Osteoblast (primary cell): ENCODE data around the gene SCN3A. TPM values are rescaled to one million over a fixed set of nuclear protein-coding genes. Genes with fewer than 3 reads are reported as not detected.

Experiments used
- DNase-seq: peaks from one replicate; pipeline ENCODE4 v3.0.0; 2011; ENCODE audit warnings: low spot score, mixed read lengths; ENCODE audit not compliant: insufficient read length; ENCODE audit errors: missing footprints
- H2AFZ ChIP-seq: 2 replicates; pipeline ENCODE4 v1.6.0; 2011; ENCODE audit warnings: mild to moderate bottlenecking, low read length
- H3K27ac ChIP-seq: 2 replicates; pipeline ENCODE4 v1.5.1; 2011; ENCODE audit warnings: mild to moderate bottlenecking, low read depth, low read length, moderate library complexity
- H3K27me3 ChIP-seq: 2 replicates; pipeline ENCODE4 v1.6.0; 2012; ENCODE audit warnings: mild to moderate bottlenecking, control low read depth, inconsistent platforms, low read length, moderate library complexity; ENCODE audit not compliant: insufficient read depth
- H3K36me3 ChIP-seq: 2 replicates; pipeline ENCODE4 v1.5.1; 2011; ENCODE audit warnings: mild to moderate bottlenecking, low read length, control low read depth, moderate library complexity; ENCODE audit not compliant: insufficient read depth
- H3K4me1 ChIP-seq: 2 replicates; pipeline ENCODE4 v1.5.1; 2011; ENCODE audit warnings: mild to moderate bottlenecking, low read length, control low read depth, moderate library complexity; ENCODE audit not compliant: insufficient read depth
- H3K4me2 ChIP-seq: 2 replicates; pipeline ENCODE4 v1.6.0; 2011; ENCODE audit warnings: mild to moderate bottlenecking, low read length; ENCODE audit not compliant: insufficient read depth
- H3K4me3 ChIP-seq: fragments of 200-600 bp; sonication (generic); 3 replicates; pipeline ENCODE4 v1.5.1; 2012; ENCODE audit warnings: mild to moderate bottlenecking, low read length, inconsistent platforms; ENCODE audit not compliant: insufficient read depth
- H3K79me2 ChIP-seq: 2 replicates; pipeline ENCODE4 v1.6.0; 2012; ENCODE audit warnings: mild to moderate bottlenecking, low read length, control low read depth, inconsistent platforms; ENCODE audit not compliant: insufficient read depth
- H3K9me3 ChIP-seq: 2 replicates; pipeline ENCODE4 v1.5.1; 2011; ENCODE audit warnings: low read depth, low read length, control low read depth
- H4K20me1 ChIP-seq: 2 replicates; pipeline ENCODE4 v1.6.0; 2012; ENCODE audit warnings: mild to moderate bottlenecking, low read length, control low read depth; ENCODE audit not compliant: insufficient read depth
- CTCF ChIP-seq: IDR thresholded peaks from 2 replicates; pipeline ENCODE4 v1.5.1; 2011; ENCODE audit warnings: mild to moderate bottlenecking, low read depth, low read length, moderate library complexity; ENCODE audit errors: extremely low read depth
- total RNA-seq: library from RNA; depleted of rRNA; stranded (reverse); fragments of >200 nt; gene quantifications from 2 replicates; pipeline ENCODE4 v1.2.3, GENCODE V29; 2012

SCN3A gene
- total RNA-seq, 1 donor: 0.72 TPM

DNA sequence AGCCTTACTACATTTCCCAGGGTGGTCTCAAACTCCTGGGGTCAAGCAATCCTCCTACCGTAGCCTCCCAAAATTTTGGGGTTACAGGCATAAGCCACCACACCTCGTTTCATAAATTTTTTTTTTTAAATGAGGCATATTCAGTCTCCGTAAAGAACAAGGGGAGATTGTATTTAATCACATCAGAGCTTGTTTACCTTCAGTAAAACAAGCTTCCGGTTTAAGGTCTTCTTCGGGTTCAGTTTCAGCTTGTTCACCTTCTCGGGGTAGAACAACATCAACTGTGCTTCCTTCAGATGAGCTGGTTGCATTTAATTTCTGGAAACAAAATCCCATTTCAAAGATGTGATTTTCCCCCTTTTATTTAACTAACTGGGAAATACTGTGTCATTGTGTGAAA lies 88.6 kb downstream of the SCN3A start:
- no peaks in the 10 kb centered on the region for H3K4me1 ChIP-seq
- no peak overlapping the region for H3K4me3 ChIP-seq
- no peaks in the 10 kb centered on the region for H3K27me3 ChIP-seq
- H3K36me3 ChIP-seq: no peaks in the 10 kb centered on the region
- no peak for DNase-seq
- no peak overlapping the region for H3K4me2 ChIP-seq
- H3K79me2 ChIP-seq: no peaks in the 10 kb centered on the region
- H3K9me3 ChIP-seq: no peaks in the 10 kb centered on the region
- H3K27ac ChIP-seq: no peak overlapping the region
- no peaks in the 10 kb centered on the region for H4K20me1 ChIP-seq
- no peak overlapping the region for H2AFZ ChIP-seq
- no peak for TF ChIP-seq CTCF

DNA sequence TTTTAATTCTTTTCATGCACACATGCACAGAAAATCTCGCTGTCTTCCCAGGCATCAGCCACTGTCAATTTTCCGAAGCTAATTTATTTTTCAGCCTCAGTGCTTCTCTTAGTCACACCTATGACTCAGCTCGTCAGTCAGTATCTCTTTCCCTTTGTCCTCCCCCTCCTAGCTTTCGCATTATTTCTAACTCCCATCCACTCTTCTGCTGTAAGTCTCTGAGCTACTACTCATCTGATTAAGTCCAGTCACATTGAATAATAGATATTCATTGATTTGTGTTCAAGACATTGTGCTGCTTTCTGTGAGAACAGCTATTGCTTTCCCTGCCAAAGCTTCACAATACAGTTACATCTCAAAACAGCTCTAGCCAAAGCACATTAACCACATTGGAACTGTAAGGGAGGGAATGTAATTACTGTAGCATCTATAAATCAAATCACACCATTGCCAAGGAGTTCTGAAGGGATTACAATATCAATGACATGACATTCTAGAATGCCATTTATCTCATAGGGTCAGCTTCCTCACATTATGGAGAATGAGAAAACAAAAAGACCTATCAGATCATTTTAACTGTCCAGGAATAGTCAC lies 89.4 kb downstream of the SCN3A start:
- H3K4me1 ChIP-seq: no peaks in the 10 kb centered on the region
- H3K27ac ChIP-seq: no peak overlapping the region
- no peaks in the 10 kb centered on the region for H3K79me2 ChIP-seq
- H2AFZ ChIP-seq: no peak overlapping the region
- H3K36me3 ChIP-seq: no peaks in the 10 kb centered on the region
- no peaks in the 10 kb centered on the region for H3K9me3 ChIP-seq
- H3K4me3 ChIP-seq: no peak overlapping the region
- no peaks in the 10 kb centered on the region for H4K20me1 ChIP-seq
- DNase-seq: no peak
- H3K4me2 ChIP-seq: no peak overlapping the region
- TF ChIP-seq CTCF: no peak
- H3K27me3 ChIP-seq: no peaks in the 10 kb centered on the region

GRCh38 chr2:165113414-165113813 lies 90.4 kb downstream of the SCN3A start:
- Histone ChIP-seq H3K27me3 (no peaks in the 10 kb centered on the region), H3K79me2 (no peaks in the 10 kb centered on the region), H2AFZ (no peak overlapping the region), H3K36me3 (no peaks in the 10 kb centered on the region), H4K20me1 (no peaks in the 10 kb centered on the region), H3K9me3 (no peaks in the 10 kb centered on the region), H3K4me1 (no peaks in the 10 kb centered on the region), H3K4me3 (no peak overlapping the region), H3K27ac (no peak overlapping the region), H3K4me2 (no peak overlapping the region)
- no peak for TF ChIP-seq CTCF
- no peak for DNase-seq

- H3K4me2 ChIP-seq: no peak overlapping the region
- no peak overlapping the region for H2AFZ ChIP-seq
- no peaks in the 10 kb centered on the region for H3K27me3 ChIP-seq
Observed at GRCh38 chr2:165112789-165113188, 91.1 kb downstream of the SCN3A start.

More at GRCh38 chr2:165112789-165113188, 91.1 kb downstream of the SCN3A start:
- H3K4me1 ChIP-seq: no peaks in the 10 kb centered on the region
- no peak for TF ChIP-seq CTCF
- no peak overlapping the region for H3K4me3 ChIP-seq
- H3K36me3 ChIP-seq: no peaks in the 10 kb centered on the region
- no peaks in the 10 kb centered on the region for H3K9me3 ChIP-seq
- H3K79me2 ChIP-seq: no peaks in the 10 kb centered on the region
- DNase-seq: no peak
- no peaks in the 10 kb centered on the region for H4K20me1 ChIP-seq
- no peak overlapping the region for H3K27ac ChIP-seq
